ENCODE results near the gene PNLIP.

GRCh38 chr10:116614796-116615195 is 69.1 kb downstream of the PNLIP start:
- TF ChIP-seq CTCF (IDR thresholded peaks at IDR 0.05), result no peak
- TF ChIP-seq EP300 (IDR thresholded peaks at IDR 0.05), result no peak
- no peak for TF ChIP-seq POLR2A (IDR thresholded peaks at IDR 0.05)

All from tibial nerve (tissue), 4 donors.